Testis (tissue), 2 donors: Measurements from ENCODE around the gene SIRT4.

Source experiments
- POLR2A ChIP-seq: fragments of 450-650 bp; IDR thresholded peaks from one replicate; pipeline ENCODE4 v1.6.1; 2017; ENCODE audit warnings: antibody characterized with exemption, mild to moderate bottlenecking, moderate library complexity
- TF ChIP-seq, protein P1 (sequence below), 3 experiments: fragments of 450-650 bp in 2 of 3; fragments of 200-600 bp in 1 of 3; sonication (generic) in 1 of 3; IDR thresholded peaks; one replicate each; pipeline ENCODE4 v1.5.1; 2016 to 2019; ENCODE audit warnings: antibody characterized with exemption in 3 of 3, mild to moderate bottlenecking in 2 of 3, moderate library complexity in 1 of 3

DNA sequence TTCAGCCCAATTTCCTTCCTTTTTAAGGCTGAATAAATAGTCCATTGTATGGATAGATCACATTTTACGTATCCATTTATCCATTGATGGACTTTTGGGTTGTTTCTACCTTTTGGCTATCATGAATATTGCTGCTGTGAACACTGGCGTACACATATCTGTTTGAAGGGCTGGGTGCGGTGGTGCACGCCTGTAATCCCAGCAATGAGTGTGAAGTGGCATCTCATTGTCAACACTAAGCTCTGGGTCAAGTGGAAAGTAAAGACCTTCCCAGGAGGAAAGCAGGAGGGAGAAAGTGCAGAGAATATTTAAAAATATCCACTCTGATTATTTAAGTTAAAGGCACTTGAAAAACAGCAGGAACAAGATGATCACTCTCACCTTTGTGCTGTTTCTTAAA, 37.1 kb downstream of the SIRT4 start:
- TF ChIP-seq, protein P1, sequence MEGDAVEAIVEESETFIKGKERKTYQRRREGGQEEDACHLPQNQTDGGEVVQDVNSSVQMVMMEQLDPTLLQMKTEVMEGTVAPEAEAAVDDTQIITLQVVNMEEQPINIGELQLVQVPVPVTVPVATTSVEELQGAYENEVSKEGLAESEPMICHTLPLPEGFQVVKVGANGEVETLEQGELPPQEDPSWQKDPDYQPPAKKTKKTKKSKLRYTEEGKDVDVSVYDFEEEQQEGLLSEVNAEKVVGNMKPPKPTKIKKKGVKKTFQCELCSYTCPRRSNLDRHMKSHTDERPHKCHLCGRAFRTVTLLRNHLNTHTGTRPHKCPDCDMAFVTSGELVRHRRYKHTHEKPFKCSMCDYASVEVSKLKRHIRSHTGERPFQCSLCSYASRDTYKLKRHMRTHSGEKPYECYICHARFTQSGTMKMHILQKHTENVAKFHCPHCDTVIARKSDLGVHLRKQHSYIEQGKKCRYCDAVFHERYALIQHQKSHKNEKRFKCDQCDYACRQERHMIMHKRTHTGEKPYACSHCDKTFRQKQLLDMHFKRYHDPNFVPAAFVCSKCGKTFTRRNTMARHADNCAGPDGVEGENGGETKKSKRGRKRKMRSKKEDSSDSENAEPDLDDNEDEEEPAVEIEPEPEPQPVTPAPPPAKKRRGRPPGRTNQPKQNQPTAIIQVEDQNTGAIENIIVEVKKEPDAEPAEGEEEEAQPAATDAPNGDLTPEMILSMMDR (IDR thresholded peaks at IDR 0.05) = no peak
- TF ChIP-seq POLR2A = no peak
